ENCODE results near the gene B3GALT6.

DNA sequence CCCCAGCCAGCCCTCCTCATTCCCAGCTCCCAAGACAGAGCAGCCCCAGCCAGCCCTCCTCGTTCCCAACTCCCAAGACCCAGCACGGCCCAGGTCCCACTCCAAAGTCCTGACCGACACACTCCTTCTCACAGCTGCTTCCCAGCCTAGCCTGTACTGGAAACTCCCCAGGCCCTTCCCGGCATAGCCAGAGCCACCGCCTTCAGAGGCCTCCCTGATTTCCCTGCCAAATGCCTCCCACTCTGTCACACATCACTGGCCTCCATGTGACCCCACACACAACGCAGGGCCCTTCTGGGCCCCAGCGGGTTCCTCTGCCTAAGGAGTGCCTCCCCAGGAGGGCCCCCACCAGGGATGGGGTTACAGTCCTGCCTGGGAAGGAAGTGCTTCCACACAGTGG is 38.8 kb downstream of the B3GALT6 start:
- TF ChIP-seq, protein P1, sequence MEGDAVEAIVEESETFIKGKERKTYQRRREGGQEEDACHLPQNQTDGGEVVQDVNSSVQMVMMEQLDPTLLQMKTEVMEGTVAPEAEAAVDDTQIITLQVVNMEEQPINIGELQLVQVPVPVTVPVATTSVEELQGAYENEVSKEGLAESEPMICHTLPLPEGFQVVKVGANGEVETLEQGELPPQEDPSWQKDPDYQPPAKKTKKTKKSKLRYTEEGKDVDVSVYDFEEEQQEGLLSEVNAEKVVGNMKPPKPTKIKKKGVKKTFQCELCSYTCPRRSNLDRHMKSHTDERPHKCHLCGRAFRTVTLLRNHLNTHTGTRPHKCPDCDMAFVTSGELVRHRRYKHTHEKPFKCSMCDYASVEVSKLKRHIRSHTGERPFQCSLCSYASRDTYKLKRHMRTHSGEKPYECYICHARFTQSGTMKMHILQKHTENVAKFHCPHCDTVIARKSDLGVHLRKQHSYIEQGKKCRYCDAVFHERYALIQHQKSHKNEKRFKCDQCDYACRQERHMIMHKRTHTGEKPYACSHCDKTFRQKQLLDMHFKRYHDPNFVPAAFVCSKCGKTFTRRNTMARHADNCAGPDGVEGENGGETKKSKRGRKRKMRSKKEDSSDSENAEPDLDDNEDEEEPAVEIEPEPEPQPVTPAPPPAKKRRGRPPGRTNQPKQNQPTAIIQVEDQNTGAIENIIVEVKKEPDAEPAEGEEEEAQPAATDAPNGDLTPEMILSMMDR (IDR thresholded peaks at IDR 0.05 in 4 of 5, conservative IDR thresholded peaks at IDR 0.05 in 1 of 5): no peak
- no peak for TF ChIP-seq POLR2A (IDR thresholded peaks at IDR 0.05)
